Epithelial cell of esophagus (primary cell): ENCODE measurements around the gene TMEM14C.
A peak's percentile ranks its signal among the peaks of the same experiment; 100 is the strongest.
"Not testable (repeated sequence)": the region's sequence is repeated elsewhere in the genome, so short reads cannot be mapped to it uniquely, and the experiment has no call there.

ENCODE experiments used
- DNase-seq: peaks from one replicate; pipeline ENCODE4 v3.0.0; 2010; ENCODE audit warnings: low read depth
- H3K4me3 ChIP-seq: 2 replicates; pipeline ENCODE4 v1.5.1; 2011; ENCODE audit warnings: mild to moderate bottlenecking, low read length, control low read depth
- TF ChIP-seq, protein P1 (sequence below): IDR thresholded peaks from 2 replicates; pipeline ENCODE4 v1.5.1; 2011; ENCODE audit warnings: low read depth, mild to moderate bottlenecking, low read length, control low read depth, inconsistent platforms; ENCODE audit not compliant: insufficient read depth; ENCODE audit errors: missing control alignments

TMEM14C gene

DNA sequence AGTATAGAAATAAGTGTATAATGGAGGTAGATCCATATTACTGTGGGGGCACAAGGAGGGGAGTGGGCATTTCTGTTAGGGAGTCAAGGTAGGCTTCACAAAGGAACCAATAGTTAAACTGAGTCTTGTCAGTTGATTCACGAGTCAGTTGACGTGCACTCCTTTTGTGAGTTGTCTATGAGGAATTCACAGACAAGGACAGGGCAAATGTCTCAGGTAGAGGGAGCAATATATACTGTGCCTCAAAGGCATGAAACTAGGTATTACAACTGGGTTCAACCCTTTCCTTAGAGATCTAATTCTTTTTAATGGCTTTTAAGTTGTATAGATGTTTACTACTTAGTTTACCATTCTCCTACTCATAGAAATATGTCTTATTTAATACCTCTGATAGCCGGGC lies 11.0 kb downstream of the TMEM14C start:
- TF ChIP-seq, protein P1, sequence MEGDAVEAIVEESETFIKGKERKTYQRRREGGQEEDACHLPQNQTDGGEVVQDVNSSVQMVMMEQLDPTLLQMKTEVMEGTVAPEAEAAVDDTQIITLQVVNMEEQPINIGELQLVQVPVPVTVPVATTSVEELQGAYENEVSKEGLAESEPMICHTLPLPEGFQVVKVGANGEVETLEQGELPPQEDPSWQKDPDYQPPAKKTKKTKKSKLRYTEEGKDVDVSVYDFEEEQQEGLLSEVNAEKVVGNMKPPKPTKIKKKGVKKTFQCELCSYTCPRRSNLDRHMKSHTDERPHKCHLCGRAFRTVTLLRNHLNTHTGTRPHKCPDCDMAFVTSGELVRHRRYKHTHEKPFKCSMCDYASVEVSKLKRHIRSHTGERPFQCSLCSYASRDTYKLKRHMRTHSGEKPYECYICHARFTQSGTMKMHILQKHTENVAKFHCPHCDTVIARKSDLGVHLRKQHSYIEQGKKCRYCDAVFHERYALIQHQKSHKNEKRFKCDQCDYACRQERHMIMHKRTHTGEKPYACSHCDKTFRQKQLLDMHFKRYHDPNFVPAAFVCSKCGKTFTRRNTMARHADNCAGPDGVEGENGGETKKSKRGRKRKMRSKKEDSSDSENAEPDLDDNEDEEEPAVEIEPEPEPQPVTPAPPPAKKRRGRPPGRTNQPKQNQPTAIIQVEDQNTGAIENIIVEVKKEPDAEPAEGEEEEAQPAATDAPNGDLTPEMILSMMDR: no peak
- H3K4me3 ChIP-seq: no peak overlapping the region
- peak; percentile 69 for DNase-seq

DNA sequence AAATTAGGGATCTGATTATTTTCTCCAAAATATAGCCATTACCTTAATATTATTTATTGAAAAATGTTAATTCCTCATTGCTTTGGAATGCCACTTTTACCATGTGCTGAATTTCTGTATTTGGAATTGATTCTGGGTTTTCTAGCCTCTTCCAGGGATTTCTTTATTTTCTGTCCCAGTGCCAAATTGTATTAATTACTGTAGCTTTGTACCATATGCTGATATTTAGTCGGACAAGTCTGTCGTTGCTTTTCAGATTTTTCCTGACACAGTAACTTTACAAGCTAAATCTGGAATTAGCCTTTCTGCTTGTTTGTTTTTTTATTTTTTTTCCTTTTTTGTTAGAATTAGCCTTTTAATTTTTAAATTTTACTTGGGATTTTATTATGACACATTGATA lies 13.9 kb downstream of the TMEM14C start:
- no peak for DNase-seq
- H3K4me3 ChIP-seq: no peak overlapping the region
- TF ChIP-seq, protein P1: no peak

DNA sequence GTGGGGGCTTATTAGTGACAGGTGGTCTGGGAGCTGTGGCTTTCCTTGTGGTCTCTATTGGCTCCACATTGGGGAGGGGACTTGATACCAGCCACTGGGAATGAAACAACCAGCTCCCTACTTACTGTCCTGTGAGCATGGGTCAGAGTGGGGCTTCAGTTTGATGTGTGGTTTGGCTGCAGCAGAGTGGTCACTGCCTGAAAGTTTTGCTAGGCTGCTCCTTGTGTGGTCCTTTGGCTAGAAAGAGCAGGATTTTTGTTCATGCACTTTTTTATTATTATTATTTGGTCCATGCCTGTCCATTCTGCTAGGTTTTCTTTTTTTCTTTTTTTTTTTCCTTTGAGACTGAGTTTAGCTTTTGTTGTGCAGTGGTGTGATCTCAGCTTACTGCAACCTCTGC lies 17.2 kb downstream of the TMEM14C start:
- no peak for DNase-seq
- no peak overlapping the region for H3K4me3 ChIP-seq
- TF ChIP-seq, protein P1: no peak

DNA sequence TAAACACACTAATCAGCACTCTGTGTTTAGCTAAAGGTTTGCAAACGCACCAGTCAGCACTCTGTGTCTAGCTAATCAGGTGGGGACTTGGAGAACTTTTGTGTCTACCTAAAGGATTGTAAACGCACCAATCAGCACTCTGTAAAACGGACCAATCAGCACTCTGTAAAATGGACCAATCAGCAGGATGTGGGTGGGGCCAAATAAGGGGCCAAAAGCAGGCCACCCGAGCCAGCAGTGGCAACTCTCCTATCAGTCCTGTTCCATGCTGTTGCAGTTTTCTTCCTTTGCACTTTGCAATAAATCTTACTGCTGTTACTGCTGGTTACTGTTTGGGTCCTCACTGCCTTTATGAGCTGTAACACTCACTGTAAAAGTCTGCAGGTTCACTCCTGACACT lies 18.8 kb downstream of the TMEM14C start:
- not testable (repeated sequence) for H3K4me3 ChIP-seq, DNase-seq

DNA sequence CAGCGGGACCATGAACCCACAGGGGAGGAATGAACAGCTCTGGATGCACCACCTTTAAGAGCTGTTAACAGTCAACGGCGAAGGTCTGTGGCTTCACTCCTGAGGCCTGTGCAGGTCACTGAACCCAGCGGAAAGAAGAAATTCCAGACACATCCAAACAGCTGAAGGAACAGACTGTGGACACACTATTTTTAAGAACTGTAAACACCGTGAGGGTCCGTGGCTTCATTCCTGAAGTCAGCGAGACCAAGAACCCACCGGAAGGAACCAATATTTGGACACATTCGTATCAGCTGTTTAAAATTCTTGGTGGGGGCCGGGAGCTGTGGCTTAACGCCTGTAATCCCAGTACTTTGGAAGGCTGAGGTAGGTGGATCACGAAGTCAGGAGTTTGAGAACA lies 19.4 kb downstream of the TMEM14C start:
- no peak overlapping the region for H3K4me3 ChIP-seq
- TF ChIP-seq, protein P1: no peak
- no peak for DNase-seq

DNA sequence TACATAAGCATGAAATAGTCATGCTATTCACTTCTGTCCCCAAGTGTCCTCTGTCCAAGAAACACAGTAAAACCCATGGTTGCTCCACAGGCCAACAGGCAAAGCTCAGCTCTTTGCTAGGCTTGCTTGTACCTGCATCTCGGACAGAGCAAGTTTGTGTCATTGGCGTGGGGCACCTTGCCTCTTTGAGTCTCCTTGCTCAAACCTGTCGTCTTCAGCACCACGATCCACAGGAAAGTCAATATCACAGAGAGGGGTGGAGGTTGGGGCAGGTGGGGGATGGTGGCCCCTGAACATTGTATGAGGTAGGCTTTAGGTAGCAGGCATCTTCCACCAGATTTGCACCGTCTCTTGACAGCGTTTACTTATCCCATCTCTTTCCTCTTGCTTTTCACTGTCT lies 20.6 kb downstream of the TMEM14C start:
- no peak for DNase-seq
- TF ChIP-seq, protein P1: no peak
- no peak overlapping the region for H3K4me3 ChIP-seq

DNA sequence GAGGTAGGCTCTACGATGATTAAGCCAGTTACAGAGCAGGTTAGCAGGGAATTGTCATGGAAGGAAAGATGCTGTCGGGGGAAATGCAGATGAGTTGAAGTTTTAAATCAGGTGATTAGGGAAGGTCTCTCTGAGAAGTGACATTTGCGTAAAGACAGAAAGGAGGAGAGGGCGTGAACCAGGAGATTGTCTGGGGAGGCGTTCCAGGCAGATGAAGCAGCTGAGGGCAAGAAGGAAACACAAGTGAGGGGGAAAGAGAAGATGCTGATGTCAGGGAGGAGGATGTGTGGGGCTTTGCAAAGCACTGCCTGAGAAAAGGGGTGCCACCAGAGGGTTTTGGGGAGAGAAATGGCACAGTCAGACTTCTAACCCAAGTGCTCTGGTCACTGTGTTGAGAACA lies 22.2 kb downstream of the TMEM14C start:
- TF ChIP-seq, protein P1: no peak
- no peak overlapping the region for H3K4me3 ChIP-seq

DNA sequence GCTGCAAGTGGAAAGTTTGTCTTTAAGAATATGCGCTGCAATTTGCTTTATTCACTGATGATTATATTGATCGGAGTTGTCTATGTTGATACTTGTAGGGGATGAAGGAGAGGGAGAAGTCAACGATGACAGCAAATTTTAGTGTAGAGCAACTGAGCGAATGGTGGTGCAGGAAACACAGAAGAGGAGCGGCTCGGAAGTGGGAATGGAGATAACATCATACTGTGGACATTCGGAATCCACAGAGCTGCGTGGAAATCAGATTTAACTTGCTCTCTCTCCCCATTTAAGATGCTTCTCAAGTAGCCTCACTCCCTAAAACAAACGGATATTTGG lies 24.0 kb downstream of the TMEM14C start:
- no peak for DNase-seq
- TF ChIP-seq, protein P1: no peak

More for the DNA sequence above, 22.2 kb downstream of the TMEM14C start:
- DNase-seq: no peak

More for the DNA sequence above, 24.0 kb downstream of the TMEM14C start:
- H3K4me3 ChIP-seq: peak overlapping the region; percentile 86
